ENCODE measurements around the gene AMPD3. TPM values are rescaled to one million over a fixed set of nuclear protein-coding genes. Genes with fewer than 3 reads are reported as not detected.

The AMPD3 gene
- total RNA-seq, 3 donors from 2014 or later = 6.2 to 6.6 (median 6.4) TPM

GRCh38 chr11:10502065-10502680 lies 47.1 kb downstream of the AMPD3 start:
- TF ChIP-seq POLR2A (IDR thresholded peaks at IDR 0.05) = no peak
- TF ChIP-seq CTCF (IDR thresholded peaks at IDR 0.05) = no peak
- TF ChIP-seq POLR2AphosphoS5 (IDR thresholded peaks at IDR 0.05) = no peak
- no peaks in the 10 kb centered on the region for H3K27me3 ChIP-seq
- intact Hi-C loops (cut with DNase I; ENCODE audit: low total_unique reads) = no loop called here
- no peak overlapping the region for H3K27ac ChIP-seq
- H3K36me3 ChIP-seq = no peaks in the 10 kb centered on the region
- DNase-seq (ENCODE audit: low spot score in 2 of 2) = no peak
- no peak overlapping the region for H3K4me3 ChIP-seq
- H3K4me1 ChIP-seq = no peaks in the 10 kb centered on the region
- no peaks in the 10 kb centered on the region for H3K9me3 ChIP-seq

GRCh38 chr11:10502770-10503169 lies 47.7 kb downstream of the AMPD3 start:
- Histone ChIP-seq H3K4me3 (no peak overlapping the region), H3K9me3 (no peaks in the 10 kb centered on the region), H3K36me3 (no peaks in the 10 kb centered on the region), H3K27me3 (no peaks in the 10 kb centered on the region), H3K27ac (no peak overlapping the region), H3K4me1 (no peaks in the 10 kb centered on the region)
- intact Hi-C loops (cut with DNase I; ENCODE audit: low total_unique reads) = no loop called here
- TF ChIP-seq CTCF (IDR thresholded peaks at IDR 0.05) (no peak), POLR2AphosphoS5 (IDR thresholded peaks at IDR 0.05) (no peak), POLR2A (IDR thresholded peaks at IDR 0.05) (no peak)
- no peak for DNase-seq (ENCODE audit: low spot score in 2 of 2)

- H3K4me3 ChIP-seq = no peak overlapping the region
- TF ChIP-seq POLR2A (IDR thresholded peaks at IDR 0.05) (no peak), CTCF (IDR thresholded peaks at IDR 0.05) (no peak), POLR2AphosphoS5 (IDR thresholded peaks at IDR 0.05) (no peak)
- H3K36me3 ChIP-seq = no peaks in the 10 kb centered on the region
- no peak for DNase-seq (ENCODE audit: low spot score in 2 of 2)
- no peaks in the 10 kb centered on the region for H3K9me3 ChIP-seq
- no peaks in the 10 kb centered on the region for H3K4me1 ChIP-seq
- intact Hi-C loops (cut with DNase I; ENCODE audit: low total_unique reads) = no loop called here
- H3K27me3 ChIP-seq = no peaks in the 10 kb centered on the region
- H3K27ac ChIP-seq = no peak overlapping the region
Measured at GRCh38 chr11:10503221-10503620, 48.2 kb downstream of the AMPD3 start.

GRCh38 chr11:10503777-10504480 lies 48.9 kb downstream of the AMPD3 start:
- H3K9me3 ChIP-seq = no peaks in the 10 kb centered on the region
- H3K36me3 ChIP-seq = no peaks in the 10 kb centered on the region
- H3K27me3 ChIP-seq = no peaks in the 10 kb centered on the region
- H3K4me3 ChIP-seq = no peak overlapping the region
- TF ChIP-seq POLR2A (IDR thresholded peaks at IDR 0.05) = no peak
- no peak for TF ChIP-seq POLR2AphosphoS5 (IDR thresholded peaks at IDR 0.05)
- no peak for TF ChIP-seq CTCF (IDR thresholded peaks at IDR 0.05)
- no peak overlapping the region for H3K27ac ChIP-seq
- H3K4me1 ChIP-seq = no peaks in the 10 kb centered on the region
- no peak for DNase-seq (ENCODE audit: low spot score in 2 of 2)
- intact Hi-C loops (cut with DNase I; ENCODE audit: low total_unique reads) = no loop called here

GRCh38 chr11:10504490-10504889 lies 49.4 kb downstream of the AMPD3 start:
- intact Hi-C loops (cut with DNase I; ENCODE audit: low total_unique reads) = no loop called here
- no peaks in the 10 kb centered on the region for H3K36me3 ChIP-seq
- H3K4me1 ChIP-seq = no peaks in the 10 kb centered on the region
- H3K9me3 ChIP-seq = no peaks in the 10 kb centered on the region
- no peak for DNase-seq (ENCODE audit: low spot score in 2 of 2)
- H3K27ac ChIP-seq = no peak overlapping the region
- TF ChIP-seq POLR2A (IDR thresholded peaks at IDR 0.05) (no peak), CTCF (IDR thresholded peaks at IDR 0.05) (no peak), POLR2AphosphoS5 (IDR thresholded peaks at IDR 0.05) (no peak)
- H3K27me3 ChIP-seq = no peaks in the 10 kb centered on the region
- no peak overlapping the region for H3K4me3 ChIP-seq
